Upper lobe of left lung (tissue), 4 donors: Measurements from ENCODE around the gene PGBD5.

ENCODE experiments used
- CTCF ChIP-seq, 6 experiments: fragments of 450-650 bp in 4 of 6; fragments of 200-600 bp in 2 of 6; sonication (generic) in 2 of 6; IDR thresholded peaks; one replicate each; pipeline ENCODE4 v1.5.1; 2016 to 2019; ENCODE audit warnings: antibody characterized with exemption in 6 of 6
- POLR2A ChIP-seq, 4 donors: fragments of 450-650 bp; IDR thresholded peaks; one replicate each; pipeline ENCODE4 v1.5.1; 2016 to 2017; ENCODE audit warnings: antibody characterized with exemption in 4 of 4, mild to moderate bottlenecking in 2 of 4

- no peak for TF ChIP-seq CTCF (IDR thresholded peaks at IDR 0.05)
- TF ChIP-seq POLR2A (IDR thresholded peaks at IDR 0.05), result no peak
Observed at GRCh38 chr1:230458509-230458908, 32.4 kb upstream of the PGBD5 start.
